GM12891 (cell line): Measurements from ENCODE around the gene FCGR3A.
"Not testable (repeated sequence)": the region's sequence is repeated elsewhere in the genome, so short reads cannot be mapped to it uniquely, and the experiment has no call there.

Experiments used
- DNase-seq: peaks from one replicate; pipeline ENCODE4 v3.0.0; 2011; ENCODE audit warnings: low spot score; ENCODE audit not compliant: insufficient read length
- FAIRE-seq: peaks from 2 replicates; lab custom pipeline; 2011; peaks lifted over from hg19 to GRCh38; lab: Jason Lieb, UNC
- PAX5 ChIP-seq: IDR thresholded peaks from 2 replicates; pipeline ENCODE4 v1.6.1; 2011; ENCODE audit warnings: low read length, moderate library complexity, mild to moderate bottlenecking; ENCODE audit not compliant: insufficient read depth, severe bottlenecking
- POLR2A ChIP-seq: IDR thresholded peaks from 2 replicates; pipeline ENCODE4 v1.6.1; 2011; ENCODE audit warnings: low read depth, low read length, control low read depth
- POLR2AphosphoS5 ChIP-seq: IDR thresholded peaks from 2 replicates; pipeline ENCODE4 v1.6.1; 2011; ENCODE audit warnings: low read depth, low read length, control low read depth
- POU2F2 ChIP-seq: IDR thresholded peaks from 2 replicates; pipeline ENCODE4 v1.6.1; 2011; ENCODE audit warnings: low read depth, mild to moderate bottlenecking, control low read depth, low read length, moderate library complexity
- SPI1 ChIP-seq: IDR thresholded peaks from 2 replicates; pipeline ENCODE4 v1.6.1; 2011; ENCODE audit warnings: low read depth, low read length, control low read depth
- TAF1 ChIP-seq: IDR thresholded peaks from 2 replicates; pipeline ENCODE4 v1.6.1; 2011; ENCODE audit warnings: low read depth, low read length, control low read depth

FCGR3A gene

GRCh38 chr1:161523817-161524741, 25.5 kb downstream of the FCGR3A start, which contains the start of gene HSPA6:
Gene HSPA6, plus strand, starts transcription at chr1:161524540. Its CDS starts 119 bp downstream, at chr1:161524659.
- peak; percentile 57 for DNase-seq
- TF ChIP-seq POU2F2 = 0 out of 2 replicates have a peak, but pooled peaks have one; percentile 19
- not testable (repeated sequence) for FAIRE-seq

- DNase-seq, FAIRE-seq: not testable (repeated sequence)
Observed at GRCh38 chr1:161523041-161523816, 26.4 kb downstream of the FCGR3A start.

GRCh38 chr1:161513953-161514352, 35.7 kb downstream of the FCGR3A start:
- FAIRE-seq, DNase-seq: not testable (repeated sequence)

DNA sequence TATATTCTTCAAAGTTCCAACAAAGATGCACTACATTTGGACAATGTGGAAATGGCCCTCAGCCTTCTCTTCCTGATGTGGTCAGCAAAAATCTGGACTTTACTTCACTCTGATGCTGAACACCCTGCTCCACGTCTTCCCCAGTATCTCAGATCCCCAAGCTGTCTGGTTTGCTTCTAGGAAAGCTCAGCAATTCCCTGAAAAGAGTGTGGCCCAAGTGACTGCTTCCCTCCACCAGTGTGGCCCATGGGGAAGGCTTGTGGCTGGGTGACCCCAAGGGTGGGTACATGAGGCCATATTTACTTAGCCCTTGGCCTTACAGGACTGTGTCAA, 36.2 kb downstream of the FCGR3A start:
- DNase-seq, FAIRE-seq: not testable (repeated sequence)

GRCh38 chr1:161512636-161513447, 36.8 kb downstream of the FCGR3A start:
- not testable (repeated sequence) for DNase-seq, FAIRE-seq

DNA sequence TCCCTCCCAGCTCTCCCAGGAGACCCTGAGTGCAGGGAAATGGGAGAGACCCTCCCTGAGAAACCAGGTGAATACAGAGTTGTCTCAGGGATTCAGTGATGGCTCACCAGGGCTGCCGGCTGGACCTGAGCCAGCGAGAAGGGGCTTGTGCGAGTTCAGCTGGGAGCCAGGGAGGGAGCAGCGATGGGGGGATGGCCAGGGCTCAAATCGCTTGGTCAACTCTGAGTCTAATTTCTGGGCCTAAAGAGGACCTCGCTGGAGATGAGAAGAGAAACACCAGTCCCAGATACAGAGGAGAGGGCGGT, 37.9 kb downstream of the FCGR3A start:
- FAIRE-seq = no peak
- TF ChIP-seq SPI1 = no peak
- TF ChIP-seq POU2F2 = no peak
- no peak for TF ChIP-seq TAF1
- no peak for TF ChIP-seq POLR2A
- no peak for TF ChIP-seq PAX5
- no peak for TF ChIP-seq POLR2AphosphoS5
- DNase-seq = no peak

GRCh38 chr1:161511018-161511755, 38.4 kb downstream of the FCGR3A start:
- DNase-seq (no peak), FAIRE-seq (no peak)
- TF ChIP-seq SPI1 = no peak
- TF ChIP-seq POLR2A = no peak
- no peak for TF ChIP-seq TAF1
- TF ChIP-seq POLR2AphosphoS5 = no peak
- no peak for TF ChIP-seq PAX5
- TF ChIP-seq POU2F2 = no peak

GRCh38 chr1:161510477-161510876, 39.1 kb downstream of the FCGR3A start:
- FAIRE-seq = no peak
- TF ChIP-seq TAF1 (no peak), PAX5 (no peak), POLR2AphosphoS5 (no peak), POU2F2 (no peak), POLR2A (no peak), SPI1 (no peak)
- no peak for DNase-seq

GRCh38 chr1:161506336-161507223, 43.0 kb downstream of the FCGR3A start:
- TF ChIP-seq POLR2A (no peak), SPI1 (no peak), PAX5 (no peak), TAF1 (no peak), POLR2AphosphoS5 (no peak), POU2F2 (no peak)
- DNase-seq (no peak), FAIRE-seq (peak; percentile 20)

DNA sequence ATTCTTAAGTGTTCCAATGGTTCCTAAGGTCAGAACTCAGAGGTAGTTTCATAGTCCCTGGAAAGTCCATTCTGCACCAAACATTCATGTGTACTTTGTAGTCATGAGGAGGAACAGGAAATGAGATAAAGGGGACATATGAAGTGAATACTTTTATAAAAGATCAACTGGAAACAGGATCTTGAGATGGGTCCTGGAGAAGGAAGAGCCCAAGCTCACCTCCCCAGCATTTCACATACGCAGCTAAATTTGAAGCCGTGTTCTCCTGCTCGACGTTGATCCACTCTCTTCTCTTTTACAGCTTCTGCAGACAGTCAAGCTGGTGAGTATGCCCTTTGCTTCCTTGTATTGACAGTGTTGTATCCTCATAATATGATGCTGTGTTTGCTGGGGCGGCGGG, 43.9 kb downstream of the FCGR3A start:
- FAIRE-seq (peak; percentile 82), DNase-seq (no peak)
- TF ChIP-seq PAX5 = no peak
- TF ChIP-seq TAF1 = no peak
- TF ChIP-seq POU2F2 = no peak
- TF ChIP-seq POLR2AphosphoS5 = no peak
- TF ChIP-seq SPI1 = no peak
- no peak for TF ChIP-seq POLR2A
